OCI-LY1 (cell line): Measurements from ENCODE around the gene CLASRP.

ENCODE experiments used
- H2AFZ ChIP-seq: fragments of 200-600 bp; sonication (generic), shearing (Covaris generic); 2 replicates; pipeline ENCODE4 v1.6.0; 2014; ENCODE audit warnings: antibody characterized with exemption, mild to moderate bottlenecking, low read length
- H3F3A ChIP-seq: fragments of 200-600 bp; sonication (generic), shearing (Covaris generic); 2 replicates; pipeline ENCODE4 v1.6.0; 2014; ENCODE audit warnings: mild to moderate bottlenecking, antibody characterized with exemption, low read length, moderate library complexity; ENCODE audit not compliant: insufficient read depth
- H3K27ac ChIP-seq: fragments of 200-600 bp; sonication (generic); 2 replicates; pipeline ENCODE4 v1.5.1; 2014; ENCODE audit warnings: low read length, mixed run types, mild to moderate bottlenecking, low read depth; ENCODE audit not compliant: poor library complexity, severe bottlenecking
- H3K27me3 ChIP-seq: fragments of 200-600 bp; sonication (generic); 2 replicates; pipeline ENCODE4 v1.6.0; 2014; ENCODE audit warnings: antibody characterized with exemption, mild to moderate bottlenecking, low read length, moderate library complexity; ENCODE audit not compliant: insufficient read depth
- H3K36me3 ChIP-seq: fragments of 200-600 bp; sonication (generic); 2 replicates; pipeline ENCODE4 v1.6.1; 2014; ENCODE audit warnings: mild to moderate bottlenecking, antibody characterized with exemption, low read length, moderate library complexity, mixed read lengths; ENCODE audit not compliant: insufficient read depth
- H3K4me1 ChIP-seq: fragments of 200-600 bp; sonication (generic); 2 replicates; pipeline ENCODE4 v1.5.1; 2014; ENCODE audit warnings: mild to moderate bottlenecking, low read length, moderate library complexity; ENCODE audit not compliant: insufficient read depth, severe bottlenecking
- H3K4me2 ChIP-seq: fragments of 200-600 bp; sonication (generic), shearing (Covaris generic); 2 replicates; pipeline ENCODE4 v1.6.1; 2014; ENCODE audit warnings: low read length
- H3K4me3 ChIP-seq: fragments of 200-600 bp; sonication (generic); 2 replicates; pipeline ENCODE4 v1.5.1; 2014; ENCODE audit warnings: low read length, low read depth, mild to moderate bottlenecking, mixed read lengths; ENCODE audit not compliant: poor library complexity, severe bottlenecking
- H3K79me2 ChIP-seq: fragments of 200-600 bp; shearing (Covaris generic); 2 replicates; pipeline ENCODE4 v1.6.1; 2016; ENCODE audit warnings: mixed run types, low read length, mixed read lengths; ENCODE audit not compliant: insufficient read depth
- H3K9ac ChIP-seq: fragments of 200-600 bp; sonication (generic), shearing (Covaris generic); 2 replicates; pipeline ENCODE4 v1.6.1; 2014; ENCODE audit warnings: mild to moderate bottlenecking, low read length, mixed read lengths
- H3K9me2 ChIP-seq: fragments of 200-600 bp; sonication (generic), shearing (Covaris generic); 2 replicates; pipeline ENCODE4 v1.6.1; 2014; ENCODE audit warnings: low read depth, mild to moderate bottlenecking, low read length, mixed read lengths
- H3K9me3 ChIP-seq: fragments of 200-600 bp; shearing (Covaris generic); 2 replicates; pipeline ENCODE4 v1.6.1; 2014; ENCODE audit warnings: low read length, mixed read lengths
- H4K20me1 ChIP-seq: fragments of 200-600 bp; sonication (generic), shearing (Covaris generic); 2 replicates; pipeline ENCODE4 v1.6.0; 2016; ENCODE audit warnings: mild to moderate bottlenecking, low read length; ENCODE audit not compliant: insufficient read depth
- CTCF ChIP-seq: fragments of 200-600 bp; sonication (generic), shearing (Covaris generic); IDR thresholded peaks from 2 replicates; pipeline ENCODE4 v1.5.1; 2017; ENCODE audit warnings: mild to moderate bottlenecking, antibody characterized with exemption, low read length, moderate library complexity, mixed read lengths
- EZH2 ChIP-seq: fragments of 200-600 bp; sonication (generic), shearing (Covaris generic); IDR thresholded peaks from 2 replicates; pipeline ENCODE4 v1.8.0; 2017; ENCODE audit warnings: borderline replicate concordance, mixed run types, mild to moderate bottlenecking, antibody characterized with exemption, low read length, moderate library complexity, mixed read lengths

CLASRP gene

GRCh38 chr19:45016388-45017314, 22.2 kb upstream of the CLASRP start:
- peaks cover 11% of the 10 kb centered on the region for H3F3A ChIP-seq
- peak overlapping the region; percentile 43 for H3K4me3 ChIP-seq
- peak overlapping the region; percentile 75 for H3K4me2 ChIP-seq
- peaks cover 49% of the 10 kb centered on the region for H3K36me3 ChIP-seq
- peak overlapping the region; percentile 76 for H3K9ac ChIP-seq
- H4K20me1 ChIP-seq: no peaks in the 10 kb centered on the region
- no peaks in the 10 kb centered on the region for H3K9me2 ChIP-seq
- H3K79me2 ChIP-seq: no peaks in the 10 kb centered on the region
- H3K27me3 ChIP-seq: no peaks in the 10 kb centered on the region
- H3K27ac ChIP-seq: peak overlapping the region; percentile 100
- no peak overlapping the region for H2AFZ ChIP-seq
- peak; percentile 86 for TF ChIP-seq CTCF
- no peak for TF ChIP-seq EZH2
- peaks cover 37% of the 10 kb centered on the region for H3K4me1 ChIP-seq
- H3K9me3 ChIP-seq: no peaks in the 10 kb centered on the region

- Histone ChIP-seq H2AFZ (no peak overlapping the region), H3K4me2 (no peak overlapping the region), H3K27ac (peak overlapping the region; percentile 100), H3K9me2 (no peaks in the 10 kb centered on the region), H3K4me3 (no peak overlapping the region), H3K4me1 (peaks cover 37% of the 10 kb centered on the region), H3K9me3 (no peaks in the 10 kb centered on the region), H3K27me3 (no peaks in the 10 kb centered on the region), H3K36me3 (peaks cover 39% of the 10 kb centered on the region), H3F3A (peaks cover 11% of the 10 kb centered on the region), H3K79me2 (no peaks in the 10 kb centered on the region), H3K9ac (no peak overlapping the region), H4K20me1 (no peaks in the 10 kb centered on the region)
- no peak for TF ChIP-seq CTCF
- TF ChIP-seq EZH2: no peak
These were observed 19.7 kb upstream of the CLASRP start for GRCh38 chr19:45019187-45019586.

- peaks cover 11% of the 10 kb centered on the region for H3F3A ChIP-seq
These were observed 18.8 kb upstream of the CLASRP start for GRCh38 chr19:45020071-45020470.

More at GRCh38 chr19:45020071-45020470, 18.8 kb upstream of the CLASRP start:
- Histone ChIP-seq H3K27me3 (no peaks in the 10 kb centered on the region), H3K36me3 (peaks cover 33% of the 10 kb centered on the region), H3K79me2 (no peaks in the 10 kb centered on the region), H3K9me3 (no peaks in the 10 kb centered on the region), H2AFZ (no peak overlapping the region), H3K9me2 (no peaks in the 10 kb centered on the region), H3K4me2 (no peak overlapping the region), H3K27ac (no peak overlapping the region), H3K9ac (no peak overlapping the region), H3K4me1 (peaks cover 31% of the 10 kb centered on the region), H4K20me1 (no peaks in the 10 kb centered on the region), H3K4me3 (no peak overlapping the region)
- TF ChIP-seq EZH2: no peak
